Hematopoietic multipotent progenitor cell treated with erythropoietin and hydrocortisone succinate and interleukin-3 and kit ligand, for 17 days (in vitro differentiated cells): Measurements from ENCODE around the gene SQOR.

Experiments used
- DNase-seq: peaks from one replicate; pipeline ENCODE4 v3.0.0-alpha.2; 2015; ENCODE audit warnings: low spot score

Gene SQOR

GRCh38 chr15:45634432-45635190, at the start of gene SQOR:
SQOR (plus strand) TSS chr15:45635029; CDS start chr15:45658924, 23,895 bp downstream.
- DNase-seq, result peak; percentile 55

DNA sequence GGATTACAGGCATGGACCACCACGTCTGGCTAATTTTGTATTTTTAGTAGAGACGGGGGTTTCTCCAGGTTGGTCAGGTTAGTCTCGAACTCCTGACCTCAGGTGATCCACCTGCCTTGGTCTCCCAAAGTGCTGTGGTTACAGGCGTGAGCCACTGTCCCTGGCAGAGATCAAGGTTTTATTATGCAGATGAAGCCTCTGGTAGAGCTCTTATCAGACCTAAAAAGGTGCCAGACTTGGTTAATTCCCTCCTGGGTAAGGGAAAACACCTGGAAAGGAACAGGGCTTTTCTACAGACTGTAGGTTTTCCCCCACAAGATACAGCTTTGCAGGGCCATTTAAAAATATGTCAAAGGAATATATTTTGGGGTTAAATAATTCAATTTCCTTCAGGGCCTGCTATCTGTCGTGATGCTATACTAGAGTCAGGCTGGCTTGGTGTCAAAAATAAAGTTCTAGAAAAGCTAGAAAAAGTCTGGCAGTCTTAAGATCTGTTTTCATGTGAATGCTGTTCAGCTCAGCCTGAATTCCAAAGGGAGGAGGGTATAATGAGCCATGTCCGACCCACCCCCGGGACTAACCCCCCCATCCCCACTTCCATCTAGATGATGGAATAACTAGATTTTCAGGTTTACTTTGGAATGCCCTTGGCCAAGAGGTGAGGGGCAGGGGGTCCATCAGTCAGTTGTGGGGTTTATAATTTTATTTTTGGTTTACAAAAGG, 49.6 kb upstream of the SQOR start:
- DNase-seq, result no peak

DNA sequence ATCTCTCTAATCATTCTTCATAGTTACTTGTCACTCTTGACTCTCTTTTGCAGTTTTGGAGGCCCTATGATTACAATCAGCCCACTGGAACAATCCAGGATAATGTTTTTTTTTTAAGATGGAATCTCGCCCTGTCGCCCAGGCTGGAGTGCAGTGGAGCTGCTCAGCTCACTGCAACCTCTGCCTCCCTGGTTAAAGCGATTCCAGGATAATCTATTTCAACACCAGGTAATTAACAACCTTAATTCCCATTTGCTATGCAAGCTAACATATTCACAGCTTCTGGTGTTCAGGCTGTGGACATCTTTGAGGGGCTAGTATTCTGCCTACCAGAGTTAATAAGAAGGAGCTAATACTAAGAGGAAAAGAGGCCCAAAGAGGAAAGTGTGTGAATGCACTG, 48.7 kb upstream of the SQOR start:
- no peak for DNase-seq

DNA sequence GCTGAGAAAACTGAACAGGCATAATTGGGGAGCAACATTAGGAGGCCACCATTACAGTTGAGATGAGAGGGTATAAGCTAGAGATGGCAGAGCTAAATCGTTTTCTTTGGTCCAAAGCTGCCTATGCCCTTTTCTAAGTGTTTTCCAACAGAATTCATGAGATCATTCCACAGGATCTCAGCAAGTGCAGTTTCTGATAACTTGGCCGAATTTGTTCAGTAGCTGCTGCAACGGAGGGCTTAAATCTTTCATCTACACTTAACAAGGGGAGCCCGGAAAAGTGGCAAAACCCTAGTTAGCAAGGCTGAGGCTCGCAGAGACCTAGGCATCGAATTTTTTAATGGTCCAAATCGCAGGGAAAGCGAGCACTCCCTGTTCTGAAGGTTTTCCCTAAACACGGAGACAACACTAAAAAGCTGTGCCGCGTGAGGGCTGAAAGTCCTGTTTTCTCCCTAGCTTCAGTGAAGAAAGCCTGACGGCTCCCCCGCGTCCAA, 48.2 kb upstream of the SQOR start:
- no peak for DNase-seq

DNA sequence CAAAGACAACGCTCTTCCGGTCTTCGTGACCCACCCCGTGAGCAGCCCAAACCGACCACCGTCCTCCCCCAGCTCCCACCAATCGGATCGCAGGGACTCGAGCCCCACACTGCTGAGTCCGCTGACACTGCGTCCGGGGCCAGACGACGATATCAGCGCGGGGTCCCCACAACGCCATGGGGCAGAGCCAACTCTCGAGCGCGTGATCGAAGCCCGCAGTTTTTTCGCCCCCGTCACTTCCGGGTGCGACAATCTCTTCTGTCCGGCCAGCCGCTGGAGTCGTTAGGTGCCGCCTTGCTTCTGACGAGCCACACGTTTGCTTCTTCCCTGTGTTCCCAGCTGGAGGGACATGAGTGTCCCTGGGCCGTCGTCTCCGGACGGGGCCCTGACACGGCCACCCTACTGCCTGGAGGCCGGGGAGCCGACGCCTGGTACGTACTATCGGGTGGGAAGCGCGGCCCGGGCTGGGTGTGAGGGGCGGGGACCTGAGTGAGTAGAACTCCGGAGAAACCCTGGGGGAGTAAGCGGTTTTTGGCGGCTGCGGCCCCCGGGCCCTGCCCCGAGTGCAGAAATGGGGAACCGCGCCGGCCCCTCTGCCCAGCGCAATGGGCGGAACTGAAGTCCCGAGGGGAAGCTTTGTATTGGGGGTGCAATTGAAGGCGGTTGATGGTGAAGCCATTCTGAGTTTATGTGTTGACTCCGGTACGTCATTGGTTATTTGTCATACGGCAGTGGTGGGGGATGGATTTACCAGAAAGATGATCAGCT, 47.5 kb upstream of the SQOR start, which contains the start of gene BLOC1S6:
Gene BLOC1S6 (plus strand): TSS at position 285 of the 768 bp plus-strand sequence. CDS start 65 bp downstream, at position 350.
- DNase-seq, result peak; percentile 92

DNA sequence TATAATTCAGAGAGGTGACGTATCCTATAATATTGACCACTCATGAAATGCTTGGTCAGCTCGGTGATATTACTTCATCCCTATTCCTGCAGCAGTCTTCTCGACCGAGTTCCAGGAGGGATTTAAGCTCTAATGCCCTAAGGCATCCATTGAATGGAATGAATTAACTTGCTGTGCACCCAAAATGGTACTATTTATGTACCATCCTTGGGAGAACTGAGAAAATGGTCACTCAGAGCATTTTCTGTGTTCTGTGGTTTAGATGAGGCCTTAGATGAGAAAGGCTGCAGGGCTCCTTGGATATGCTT, 47.0 kb upstream of the SQOR start:
- no peak for DNase-seq

- DNase-seq, result peak; percentile 63
These were observed 46.5 kb upstream of the SQOR start for GRCh38 chr15:45588219-45588875.

DNA sequence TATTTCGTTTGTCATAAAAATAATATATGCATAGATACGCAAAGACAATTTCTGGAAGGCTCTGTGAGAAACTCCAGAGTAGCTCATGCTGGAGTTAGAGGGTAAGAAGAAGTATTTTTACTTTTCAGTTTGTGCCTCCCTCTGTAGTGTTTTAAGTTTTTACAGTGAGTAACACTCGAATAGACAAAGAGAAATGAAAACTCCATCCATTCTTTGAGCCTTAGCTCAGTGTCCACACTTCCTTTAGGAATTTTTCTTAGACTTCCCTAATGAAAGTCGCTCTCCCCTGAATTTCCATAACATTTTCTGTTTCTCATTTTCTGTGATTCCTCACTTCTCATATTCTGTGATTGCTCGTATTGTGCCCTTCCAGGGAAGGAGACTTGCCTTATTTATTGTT, 45.6 kb upstream of the SQOR start:
- no peak for DNase-seq

- DNase-seq, result no peak
These were observed 40.5 kb upstream of the SQOR start for GRCh38 chr15:45594319-45594718.

- DNase-seq, result no peak
These were observed 39.8 kb upstream of the SQOR start for GRCh38 chr15:45594835-45595530.

DNA sequence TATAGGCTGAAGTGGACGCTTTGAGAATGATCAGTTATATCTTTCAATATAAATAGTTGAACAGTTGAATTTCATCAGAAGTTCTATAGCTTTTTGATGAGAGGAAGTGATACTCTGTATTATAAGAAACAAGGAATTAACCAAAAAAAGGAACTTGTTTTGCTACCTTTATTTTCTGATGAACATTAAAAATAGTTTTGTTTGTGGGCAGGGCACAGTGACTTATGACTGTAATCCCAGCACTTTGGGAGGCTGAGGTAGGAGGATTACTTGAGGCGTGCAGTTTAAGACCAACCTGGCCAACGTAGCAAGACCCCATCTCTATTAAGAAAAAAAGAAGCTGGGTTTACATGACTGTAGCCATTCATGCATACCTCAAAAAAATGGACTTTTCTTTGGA, 30.9 kb upstream of the SQOR start:
- no peak for DNase-seq

DNA sequence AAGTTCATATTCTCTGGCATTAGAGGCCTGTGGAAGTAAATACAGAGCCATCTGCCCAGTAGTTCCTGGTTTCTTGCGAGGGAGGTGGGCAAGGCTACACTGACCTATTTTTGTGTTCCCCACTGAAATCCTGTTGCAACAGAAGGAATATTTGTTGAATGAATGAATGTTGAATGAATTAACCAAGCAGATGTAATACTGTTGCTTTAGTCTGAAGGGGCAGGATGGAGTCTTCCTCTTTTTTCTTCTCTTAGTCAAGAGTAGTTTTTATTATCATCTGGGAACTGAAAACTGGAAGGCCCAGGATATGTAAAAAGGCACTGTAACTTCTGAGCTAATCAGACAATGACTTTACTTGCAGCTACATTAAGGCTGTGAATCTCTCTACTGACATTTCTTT, 30.5 kb upstream of the SQOR start:
- no peak for DNase-seq

- no peak for DNase-seq
These were observed 28.4 kb upstream of the SQOR start for GRCh38 chr15:45606413-45606812.

- DNase-seq, result no peak
These were observed 28.0 kb upstream of the SQOR start for GRCh38 chr15:45606841-45607240.

- DNase-seq, result peak; percentile 50
These were observed 23.5 kb upstream of the SQOR start for GRCh38 chr15:45611305-45611704.

DNA sequence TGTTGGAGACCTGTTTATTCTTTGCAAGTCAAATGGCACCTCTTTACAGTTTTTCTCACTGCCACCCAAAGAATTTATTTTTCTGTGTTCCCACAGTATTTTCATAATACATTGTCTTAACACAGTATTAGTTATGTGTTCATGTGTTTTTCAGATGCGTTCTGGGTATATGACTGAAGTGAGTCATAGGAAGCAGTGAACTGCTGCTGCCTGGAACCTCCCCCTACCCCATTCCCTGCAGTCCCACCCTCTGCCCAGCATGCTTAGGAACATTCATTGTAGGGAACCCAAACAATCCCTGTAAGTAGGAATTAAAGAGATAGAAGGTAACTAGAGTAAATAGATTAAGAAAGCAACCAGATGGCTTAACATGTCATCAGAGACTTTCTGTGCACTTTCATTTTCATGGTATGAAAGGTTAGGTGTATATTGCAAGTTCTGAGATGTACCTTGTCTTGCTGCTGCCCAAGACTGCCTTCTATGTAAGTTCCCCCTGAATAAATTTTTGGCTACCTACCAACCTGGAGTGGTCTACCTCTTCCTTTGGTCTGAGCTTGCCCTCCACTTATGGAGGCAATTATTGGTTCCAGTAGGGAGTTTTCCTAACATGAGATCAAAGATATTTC, 21.9 kb upstream of the SQOR start:
- no peak for DNase-seq

DNA sequence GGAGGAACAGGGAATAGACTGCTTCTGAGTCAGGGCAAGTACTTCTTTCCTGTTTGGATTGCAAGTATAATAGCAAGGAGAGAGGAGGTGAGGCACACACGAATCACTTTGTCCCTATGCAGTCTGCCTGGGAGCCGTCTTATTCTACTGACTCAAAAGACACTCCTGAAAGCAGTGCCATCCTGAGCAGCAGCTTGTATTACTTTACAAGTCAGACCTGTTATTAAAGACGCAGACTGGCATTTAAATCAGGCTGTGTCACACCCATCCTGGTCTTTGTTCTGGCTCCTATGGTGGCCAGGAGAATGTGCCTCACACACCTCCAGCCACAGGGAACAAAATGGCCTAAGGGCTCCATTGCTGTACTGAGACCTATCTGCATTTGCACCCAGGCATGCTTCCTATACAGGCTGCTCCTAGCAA, 17.9 kb upstream of the SQOR start:
- no peak for DNase-seq

GRCh38 chr15:45618813-45619212, 16.0 kb upstream of the SQOR start:
- DNase-seq, result no peak

- DNase-seq, result no peak
These were observed 6.7 kb upstream of the SQOR start for GRCh38 chr15:45628136-45628535.

DNA sequence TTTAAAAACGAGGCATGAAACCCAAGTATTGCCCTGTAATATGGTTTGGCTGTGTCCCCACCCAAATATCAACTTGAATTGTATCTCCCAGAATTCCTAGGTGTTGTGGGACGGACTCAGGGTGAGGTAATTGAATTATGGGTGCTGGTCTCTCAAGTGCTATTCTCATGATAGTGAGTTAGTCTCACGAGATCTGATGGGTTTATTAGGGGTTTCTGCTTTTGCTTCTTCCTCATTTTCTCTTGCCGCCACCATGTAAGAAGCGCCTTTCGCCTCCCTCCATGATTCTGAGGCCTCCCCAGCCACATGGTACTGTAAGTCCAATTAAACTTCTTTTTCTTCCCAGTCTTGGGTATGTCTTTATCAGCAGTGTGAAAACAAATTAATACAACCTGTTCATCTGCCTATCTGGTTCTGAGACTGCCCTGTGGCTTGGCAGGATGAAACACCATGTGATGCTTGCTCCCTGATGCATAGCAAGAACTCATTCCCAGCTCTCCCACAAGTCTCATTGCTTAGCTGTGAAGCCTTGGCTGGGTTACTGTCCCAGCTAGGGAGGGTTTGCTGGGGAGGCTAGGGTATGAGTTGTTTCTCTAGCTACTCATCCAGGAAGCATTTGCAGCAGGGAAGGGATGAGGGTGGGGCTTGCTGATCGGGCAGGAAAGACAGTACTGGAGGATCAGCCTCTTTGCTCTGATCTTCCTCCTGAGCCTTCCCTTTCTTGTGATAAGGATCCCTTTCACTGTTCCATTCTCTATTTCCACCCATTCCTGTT, 3.7 kb upstream of the SQOR start:
- DNase-seq, result no peak
